Measurements from ENCODE around the gene SMC6. TPM values are rescaled to one million over a fixed set of nuclear protein-coding genes. Genes with fewer than 3 reads are reported as not detected.

The SMC6 gene
- total RNA-seq, 1 experiment from 2014 or later, result 44.2 TPM

- Histone ChIP-seq H3K9me2 (replicated peaks; ENCODE audit: insufficient read depth, low read length) (no peaks in the 10 kb centered on the region), H3K4me2 (ENCODE audit: low read depth, low read length, poor library complexity, severe bottlenecking) (no peak overlapping the region), H3K36me3 (ENCODE audit: insufficient read depth, low read length) (no peaks in the 10 kb centered on the region), H3K9me3 (ENCODE audit: low read length) (no peaks in the 10 kb centered on the region), H3K79me2 (ENCODE audit: low read length) (no peaks in the 10 kb centered on the region), H4K20me1 (ENCODE audit: insufficient read depth, low read depth, low read length) (no peaks in the 10 kb centered on the region), H3K27ac (ENCODE audit: low read length) (no peak overlapping the region), H3K4me3 (ENCODE audit: low read length) (no peak overlapping the region), H3K9ac (ENCODE audit: low read length) (no peak overlapping the region), H2AFZ (ENCODE audit: low read length) (no peak overlapping the region), H3K4me1 (ENCODE audit: low read length) (peaks cover 71% of the 10 kb centered on the region), H3K27me3 (ENCODE audit: low read length) (no peaks in the 10 kb centered on the region)
- DNase-seq, result no peak
Observed at GRCh38 chr2:17640406-17640805, 113.2 kb downstream of the SMC6 start.

- no peaks in the 10 kb centered on the region for H3K79me2 ChIP-seq (ENCODE audit: low read length)
- peak overlapping the region; percentile 81; the same call in 1 of the 2 replicates for H3K9ac ChIP-seq (ENCODE audit: low read length)
- H3K4me2 ChIP-seq (ENCODE audit: low read depth, low read length, poor library complexity, severe bottlenecking), result peak overlapping the region; percentile 95
- H3K9me3 ChIP-seq (ENCODE audit: low read length), result no peaks in the 10 kb centered on the region
- no peaks in the 10 kb centered on the region for H3K36me3 ChIP-seq (ENCODE audit: insufficient read depth, low read length)
- no peak overlapping the region for H2AFZ ChIP-seq (ENCODE audit: low read length)
- H3K27ac ChIP-seq (ENCODE audit: low read length), result peak overlapping the region; percentile 97
- peak overlapping the region; percentile 68; the same call in 1 of the 2 replicates for H3K4me3 ChIP-seq (ENCODE audit: low read length)
- no peaks in the 10 kb centered on the region for H3K9me2 ChIP-seq (replicated peaks; ENCODE audit: insufficient read depth, low read length)
- no peaks in the 10 kb centered on the region for H4K20me1 ChIP-seq (ENCODE audit: insufficient read depth, low read depth, low read length)
- H3K4me1 ChIP-seq (ENCODE audit: low read length), result peaks cover 71% of the 10 kb centered on the region
- no peak for DNase-seq
- H3K27me3 ChIP-seq (ENCODE audit: low read length), result no peaks in the 10 kb centered on the region
Observed at GRCh38 chr2:17638196-17638743, 115.3 kb downstream of the SMC6 start.

GRCh38 chr2:17637131-17637906, 116.3 kb downstream of the SMC6 start:
- peaks cover 68% of the 10 kb centered on the region for H3K4me1 ChIP-seq (ENCODE audit: low read length)
- H3K4me2 ChIP-seq (ENCODE audit: low read depth, low read length, poor library complexity, severe bottlenecking), result peak overlapping the region; percentile 95
- H3K9me2 ChIP-seq (replicated peaks; ENCODE audit: insufficient read depth, low read length), result no peaks in the 10 kb centered on the region
- no peaks in the 10 kb centered on the region for H4K20me1 ChIP-seq (ENCODE audit: insufficient read depth, low read depth, low read length)
- H3K36me3 ChIP-seq (ENCODE audit: insufficient read depth, low read length), result no peaks in the 10 kb centered on the region
- peak overlapping the region; percentile 81 for H3K9ac ChIP-seq (ENCODE audit: low read length)
- no peaks in the 10 kb centered on the region for H3K79me2 ChIP-seq (ENCODE audit: low read length)
- DNase-seq, result peak; percentile 96
- peak overlapping the region; percentile 68 for H3K4me3 ChIP-seq (ENCODE audit: low read length)
- no peaks in the 10 kb centered on the region for H3K27me3 ChIP-seq (ENCODE audit: low read length)
- H3K9me3 ChIP-seq (ENCODE audit: low read length), result no peaks in the 10 kb centered on the region
- peak overlapping the region; percentile 97 for H3K27ac ChIP-seq (ENCODE audit: low read length)
- no peak overlapping the region for H2AFZ ChIP-seq (ENCODE audit: low read length)

DNA sequence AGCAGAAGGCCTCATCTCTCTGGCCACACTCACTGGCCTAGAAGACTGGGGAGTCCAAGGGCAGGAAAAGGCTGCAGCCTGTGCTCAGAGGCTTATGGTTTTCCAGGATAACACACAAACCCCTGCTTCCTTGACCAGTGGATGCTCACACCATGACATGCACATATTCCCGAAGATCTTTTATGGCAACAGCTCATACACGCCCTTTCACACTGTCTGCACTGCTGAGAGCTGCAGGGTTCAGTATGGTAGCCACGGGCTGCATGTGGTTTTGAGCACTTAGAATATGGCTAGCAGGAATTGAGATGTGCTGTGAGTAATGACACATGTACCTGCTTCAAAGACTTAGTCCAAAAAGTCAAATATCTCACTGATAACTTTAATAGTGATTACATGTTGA, 117.4 kb downstream of the SMC6 start:
- Histone ChIP-seq H3K4me2 (ENCODE audit: low read depth, low read length, poor library complexity, severe bottlenecking) (peak overlapping the region; percentile 95), H3K27me3 (ENCODE audit: low read length) (no peaks in the 10 kb centered on the region), H3K27ac (ENCODE audit: low read length) (peak overlapping the region; percentile 97), H3K4me1 (ENCODE audit: low read length) (peaks cover 68% of the 10 kb centered on the region), H3K9ac (ENCODE audit: low read length) (0 out of 2 replicates have a peak overlapping the region, but pooled peaks have one; percentile 12), H3K9me2 (replicated peaks; ENCODE audit: insufficient read depth, low read length) (no peaks in the 10 kb centered on the region), H3K4me3 (ENCODE audit: low read length) (peak overlapping the region; percentile 17; the same call in 1 of the 2 replicates), H3K9me3 (ENCODE audit: low read length) (no peaks in the 10 kb centered on the region), H3K79me2 (ENCODE audit: low read length) (no peaks in the 10 kb centered on the region), H2AFZ (ENCODE audit: low read length) (no peak overlapping the region), H4K20me1 (ENCODE audit: insufficient read depth, low read depth, low read length) (no peaks in the 10 kb centered on the region), H3K36me3 (ENCODE audit: insufficient read depth, low read length) (no peaks in the 10 kb centered on the region)
- no peak for DNase-seq

DNA sequence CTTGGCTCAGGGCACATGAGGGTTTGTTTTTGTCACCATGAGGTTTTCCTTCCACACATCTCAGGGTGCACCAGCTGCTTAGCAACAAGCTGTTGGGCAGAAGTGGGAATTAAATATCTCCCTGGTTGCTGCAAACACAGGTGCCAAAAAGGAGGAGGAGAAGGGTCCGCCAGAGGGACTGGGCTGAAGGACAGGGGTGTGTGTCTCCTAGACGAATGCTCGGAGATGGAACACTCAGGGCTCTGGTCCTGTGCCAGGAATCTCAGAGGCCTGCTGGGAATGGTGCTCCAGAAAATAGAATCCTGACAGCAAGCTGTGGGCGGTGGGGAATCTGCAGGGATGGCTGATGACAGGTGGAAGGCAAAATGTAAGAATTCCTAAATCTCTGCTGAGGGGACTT, 118.6 kb downstream of the SMC6 start:
- no peak overlapping the region for H3K27ac ChIP-seq (ENCODE audit: low read length)
- H3K27me3 ChIP-seq (ENCODE audit: low read length), result no peaks in the 10 kb centered on the region
- H3K9me2 ChIP-seq (replicated peaks; ENCODE audit: insufficient read depth, low read length), result no peaks in the 10 kb centered on the region
- H3K4me3 ChIP-seq (ENCODE audit: low read length), result no peak overlapping the region
- H3K79me2 ChIP-seq (ENCODE audit: low read length), result no peaks in the 10 kb centered on the region
- peak overlapping the region; percentile 54; the same call in 1 of the 2 replicates for H2AFZ ChIP-seq (ENCODE audit: low read length)
- no peak overlapping the region for H3K4me2 ChIP-seq (ENCODE audit: low read depth, low read length, poor library complexity, severe bottlenecking)
- H3K36me3 ChIP-seq (ENCODE audit: insufficient read depth, low read length), result no peaks in the 10 kb centered on the region
- H4K20me1 ChIP-seq (ENCODE audit: insufficient read depth, low read depth, low read length), result no peaks in the 10 kb centered on the region
- H3K9me3 ChIP-seq (ENCODE audit: low read length), result no peaks in the 10 kb centered on the region
- H3K9ac ChIP-seq (ENCODE audit: low read length), result 0 out of 2 replicates have a peak overlapping the region, but pooled peaks have one; percentile 13
- no peak for DNase-seq
- peaks cover 68% of the 10 kb centered on the region for H3K4me1 ChIP-seq (ENCODE audit: low read length)

DNA sequence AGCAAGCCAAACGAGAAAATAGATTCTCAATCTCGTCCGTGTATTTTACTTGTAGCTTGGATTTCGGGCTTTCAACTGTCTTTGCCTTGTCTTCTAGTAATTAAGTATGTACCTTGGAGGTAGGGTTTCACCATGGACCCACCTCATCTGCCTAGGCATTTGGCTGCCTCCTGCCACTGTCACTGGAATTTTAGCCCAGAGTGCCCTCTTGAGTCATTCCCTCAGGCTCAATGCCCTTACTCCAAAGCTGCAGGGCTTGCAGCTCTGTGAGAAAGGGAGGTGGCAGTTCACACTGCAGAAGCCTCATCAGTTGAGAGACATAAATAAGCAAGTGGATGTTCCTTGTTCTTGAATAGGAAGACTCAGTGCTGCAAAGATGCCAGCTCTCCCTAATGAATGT, 123.5 kb downstream of the SMC6 start:
- Histone ChIP-seq H3K9ac (ENCODE audit: low read length) (no peak overlapping the region), H3K79me2 (ENCODE audit: low read length) (no peaks in the 10 kb centered on the region), H2AFZ (ENCODE audit: low read length) (peak overlapping the region; percentile 33; the same call in 1 of the 2 replicates), H3K4me1 (ENCODE audit: low read length) (peaks cover 57% of the 10 kb centered on the region), H3K9me3 (ENCODE audit: low read length) (no peaks in the 10 kb centered on the region; the same call in 1 of the 2 replicates), H3K4me2 (ENCODE audit: low read depth, low read length, poor library complexity, severe bottlenecking) (no peak overlapping the region), H3K4me3 (ENCODE audit: low read length) (no peak overlapping the region), H3K36me3 (ENCODE audit: insufficient read depth, low read length) (0 out of 2 replicates have a peak, but pooled peaks cover 3% of the 10 kb centered on the region), H3K27ac (ENCODE audit: low read length) (no peak overlapping the region), H4K20me1 (ENCODE audit: insufficient read depth, low read depth, low read length) (no peaks in the 10 kb centered on the region), H3K27me3 (ENCODE audit: low read length) (no peaks in the 10 kb centered on the region), H3K9me2 (replicated peaks; ENCODE audit: insufficient read depth, low read length) (no peaks in the 10 kb centered on the region)
- DNase-seq, result no peak

DNA sequence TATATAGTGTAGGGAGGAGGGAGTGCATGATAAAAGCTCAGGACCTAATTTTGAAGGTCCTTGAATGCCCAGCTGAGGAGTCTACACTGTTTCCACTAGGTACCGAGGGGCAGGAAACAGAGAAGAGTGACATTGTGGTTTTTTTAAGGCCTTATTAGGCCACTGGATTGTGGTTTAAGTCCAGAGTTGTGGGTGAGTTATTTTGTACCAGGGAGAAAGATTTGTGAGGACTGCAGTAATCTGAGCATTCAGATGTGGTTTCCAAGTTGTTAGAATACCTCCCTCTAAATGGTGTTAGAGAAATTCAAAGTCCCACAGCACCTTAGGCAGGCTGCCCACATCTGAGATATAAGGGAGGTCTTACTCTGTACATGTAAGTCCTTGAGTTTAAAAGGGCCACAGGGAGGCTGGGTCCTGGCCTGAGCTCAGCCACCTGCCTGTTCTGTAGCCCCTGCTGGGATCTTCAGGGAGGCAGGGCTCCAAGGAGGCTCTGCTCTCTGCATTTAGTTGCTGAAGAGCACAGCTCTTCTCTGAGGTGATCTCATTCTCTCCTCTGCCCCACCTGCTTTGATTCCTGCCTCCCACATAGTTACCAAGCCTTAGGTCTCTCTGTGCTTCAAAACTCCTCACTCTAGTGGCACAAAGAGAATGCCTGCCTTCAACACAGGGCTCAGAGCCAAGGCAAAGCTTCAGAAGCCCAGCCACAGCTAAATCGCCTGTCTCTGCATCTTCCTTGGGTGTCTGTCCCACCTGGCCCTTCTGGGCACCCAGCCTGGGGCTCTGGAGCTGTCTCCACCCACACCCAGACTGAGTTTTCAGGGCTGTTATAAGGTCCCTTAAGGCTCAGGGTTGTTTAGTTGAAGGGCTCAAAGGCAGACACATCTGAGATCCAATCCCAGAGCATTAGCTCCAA, 125.0 kb downstream of the SMC6 start:
- Histone ChIP-seq H4K20me1 (ENCODE audit: insufficient read depth, low read depth, low read length) (no peaks in the 10 kb centered on the region), H3K27me3 (ENCODE audit: low read length) (no peaks in the 10 kb centered on the region), H3K4me2 (ENCODE audit: low read depth, low read length, poor library complexity, severe bottlenecking) (peak overlapping the region; percentile 62), H3K9me3 (ENCODE audit: low read length) (no peaks in the 10 kb centered on the region; the same call in 1 of the 2 replicates), H2AFZ (ENCODE audit: low read length) (peak overlapping the region; percentile 82), H3K4me3 (ENCODE audit: low read length) (peak overlapping the region; percentile 12; the same call in 1 of the 2 replicates), H3K4me1 (ENCODE audit: low read length) (peaks cover 44% of the 10 kb centered on the region), H3K9ac (ENCODE audit: low read length) (peak overlapping the region; percentile 49), H3K79me2 (ENCODE audit: low read length) (no peaks in the 10 kb centered on the region), H3K36me3 (ENCODE audit: insufficient read depth, low read length) (0 out of 2 replicates have a peak, but pooled peaks cover 3% of the 10 kb centered on the region), H3K27ac (ENCODE audit: low read length) (peak overlapping the region; percentile 86), H3K9me2 (replicated peaks; ENCODE audit: insufficient read depth, low read length) (no peaks in the 10 kb centered on the region)
- DNase-seq, result no peak
